HG03460 (cell line): ENCODE data around the gene CYP4Z1.
"Not testable (repeated sequence)": the region's sequence is repeated elsewhere in the genome, so short reads cannot be mapped to it uniquely, and the experiment has no call there.

ENCODE experiments used
- ATAC-seq: cut with Tn5 transposase; IDR thresholded peaks from one replicate; pipeline ENCODE4 v1.9.1; 2021; ENCODE audit not compliant: unreplicated experiment

Gene CYP4Z1

DNA sequence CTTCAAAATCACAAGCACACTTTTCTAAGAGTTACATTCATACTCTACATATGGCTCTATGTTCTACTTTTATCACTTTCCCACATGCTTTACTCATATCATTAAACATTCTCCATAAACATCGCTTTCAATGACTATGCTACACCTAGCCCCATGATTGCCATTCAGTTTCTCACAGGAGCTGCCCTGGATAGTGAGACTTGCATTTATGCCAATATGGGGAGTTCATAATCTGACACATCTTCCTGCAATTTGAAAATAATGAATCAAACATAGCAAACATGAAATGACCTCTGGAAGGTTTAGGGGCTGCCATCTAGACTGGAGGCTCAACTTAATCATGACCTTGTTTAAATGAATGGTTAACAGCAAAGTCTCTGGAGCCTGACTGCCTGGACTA lies 61.2 kb downstream of the CYP4Z1 start:
- ATAC-seq = no peak

DNA sequence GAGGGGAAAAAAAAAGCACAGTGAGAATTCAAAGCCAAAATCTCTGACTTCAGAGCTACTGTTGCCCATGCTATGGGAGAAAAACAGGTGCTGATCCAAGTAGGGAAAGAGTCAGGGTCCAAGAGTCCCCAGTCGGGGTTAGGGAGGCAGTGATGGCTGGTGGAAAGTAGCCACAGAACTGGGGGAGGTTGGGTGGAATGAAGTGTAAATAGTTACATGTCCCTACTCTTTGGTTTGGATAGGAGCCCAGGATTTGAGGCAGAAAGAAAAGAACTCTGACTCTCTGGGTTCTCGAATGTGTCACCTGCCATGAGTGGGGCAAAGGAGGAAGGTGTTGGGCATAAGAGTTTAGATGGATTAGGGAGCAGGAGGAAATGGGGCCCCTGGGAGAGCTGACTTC lies 61.8 kb downstream of the CYP4Z1 start:
- ATAC-seq = not testable (repeated sequence)

DNA sequence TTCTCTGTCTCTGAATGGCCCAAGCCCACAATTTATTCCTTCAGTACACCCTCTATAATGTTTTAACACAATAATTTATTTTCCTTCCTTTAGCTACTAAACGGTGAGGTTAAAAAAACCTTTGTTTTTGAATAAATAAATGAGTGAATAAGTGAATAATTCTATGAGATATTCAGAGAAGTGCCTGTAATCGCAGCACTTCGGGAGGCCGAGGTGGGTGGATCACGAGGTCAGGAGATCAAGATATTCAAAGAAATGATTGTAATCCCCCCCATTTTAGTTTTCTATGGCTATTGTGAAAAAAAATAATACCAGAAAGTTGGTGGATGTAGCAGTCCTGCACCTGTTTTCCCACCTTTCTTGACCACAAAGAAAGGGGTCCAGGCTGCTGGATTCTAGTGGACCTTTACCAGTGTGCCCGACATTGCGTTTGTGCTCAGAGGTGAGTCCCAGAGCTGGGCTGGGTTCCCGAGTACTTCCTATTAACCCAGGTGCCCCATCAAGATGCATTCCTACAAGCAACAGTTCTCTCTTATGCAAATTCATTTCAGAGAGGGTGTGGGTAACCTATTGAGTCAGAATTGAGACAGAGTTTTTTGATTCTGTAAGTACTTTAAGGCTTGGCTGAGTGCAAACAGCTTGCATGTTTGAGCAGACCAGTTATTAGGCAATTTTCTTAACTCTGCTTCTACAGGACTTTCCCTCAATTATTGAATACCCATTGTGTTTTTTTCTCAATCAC lies 62.6 kb downstream of the CYP4Z1 start:
- not testable (repeated sequence) for ATAC-seq

DNA sequence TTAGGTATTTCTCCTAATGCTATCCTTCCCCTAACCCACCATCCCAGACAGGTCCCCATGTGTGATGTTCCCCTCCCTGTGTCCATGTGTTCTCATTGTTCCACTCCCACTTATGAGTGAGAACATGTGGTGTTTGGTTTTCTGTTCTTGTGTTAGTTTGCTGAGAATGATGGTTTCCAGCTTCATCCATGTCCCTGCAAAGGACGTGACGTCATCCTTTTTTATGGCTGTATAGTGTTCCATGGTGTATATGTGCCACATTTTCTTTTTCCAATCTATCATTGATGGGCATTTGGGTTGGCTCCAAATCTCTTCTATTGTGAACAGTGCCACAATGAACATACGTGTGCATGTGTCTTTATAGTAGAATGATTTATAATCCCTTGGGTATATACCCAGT lies 65.6 kb downstream of the CYP4Z1 start:
- not testable (repeated sequence) for ATAC-seq

DNA sequence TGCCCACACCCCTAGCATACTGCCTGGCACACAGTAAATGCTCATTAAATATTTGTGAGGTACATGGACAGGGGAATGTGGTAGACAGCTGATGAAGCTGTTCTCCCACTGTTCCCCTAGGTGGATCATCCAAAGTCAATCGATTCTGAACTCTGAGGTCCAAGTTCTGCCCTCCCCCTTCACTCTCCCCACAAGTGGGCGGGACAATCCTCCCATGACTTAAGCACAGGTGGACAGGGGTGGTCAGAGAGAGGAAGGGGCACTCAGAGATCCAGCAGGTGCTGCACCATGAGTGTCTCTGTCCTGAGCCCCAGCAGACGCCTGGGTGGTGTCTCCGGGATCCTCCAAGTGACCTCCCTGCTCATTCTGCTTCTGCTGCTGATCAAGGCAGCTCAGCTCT lies 70.2 kb downstream of the CYP4Z1 start, which contains the start of gene CYP4A22:
TSS of gene CYP4A22 (plus strand) at position 244 of the 400 bp plus-strand sequence. CDS start at position 289, 45 bp downstream.
- ATAC-seq = no peak

DNA sequence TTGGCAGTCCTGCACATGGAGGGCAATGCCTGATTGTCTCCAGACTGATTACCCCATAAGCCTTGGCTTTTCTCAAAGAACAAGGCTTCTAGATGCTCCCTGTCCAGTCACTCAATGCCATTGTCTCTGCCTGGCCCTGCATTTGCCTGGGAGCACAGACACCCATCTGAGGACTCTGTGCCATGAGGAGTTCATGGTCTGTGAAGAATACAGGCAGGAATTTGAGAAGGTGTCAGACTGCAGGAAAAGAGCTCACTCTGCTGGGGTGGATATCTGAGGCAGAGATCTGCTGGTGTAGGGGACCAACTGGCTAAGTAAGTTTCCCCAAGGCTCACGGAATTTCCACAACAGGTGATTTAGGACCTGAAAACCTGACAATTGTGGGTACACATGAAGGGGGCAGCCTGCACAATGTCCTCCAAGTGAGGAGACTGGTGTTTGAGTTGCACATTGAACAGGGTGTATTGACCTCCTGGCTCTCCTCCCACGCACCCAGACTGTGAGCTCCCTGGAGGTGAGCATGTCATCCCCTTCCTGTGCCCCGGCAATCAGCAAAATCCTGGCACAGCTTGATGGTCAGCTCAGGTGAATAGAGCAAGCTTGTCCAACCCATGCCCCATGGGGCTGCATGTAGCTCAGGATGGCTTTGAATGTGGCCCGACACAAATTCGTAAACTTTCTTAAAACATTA lies 71.0 kb downstream of the CYP4Z1 start:
- ATAC-seq = no peak

DNA sequence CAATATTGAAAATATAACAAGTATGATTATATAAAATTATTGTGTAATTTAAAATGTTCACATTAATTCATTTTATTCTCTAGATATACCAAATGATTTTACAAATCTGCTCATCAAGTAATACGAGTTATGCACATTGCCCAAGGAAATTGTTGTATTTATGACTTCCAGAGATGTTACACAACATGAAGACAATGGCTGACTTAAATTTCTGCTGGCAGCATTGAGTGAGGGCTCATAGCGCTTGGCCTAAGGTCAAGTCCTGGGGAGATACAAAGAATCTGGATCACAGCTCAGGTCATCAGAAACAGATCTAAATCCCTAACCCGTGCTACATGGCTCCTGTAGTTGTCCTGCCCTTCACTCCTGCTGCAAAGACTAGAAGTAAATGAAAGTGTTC lies 73.3 kb downstream of the CYP4Z1 start:
- not testable (repeated sequence) for ATAC-seq

DNA sequence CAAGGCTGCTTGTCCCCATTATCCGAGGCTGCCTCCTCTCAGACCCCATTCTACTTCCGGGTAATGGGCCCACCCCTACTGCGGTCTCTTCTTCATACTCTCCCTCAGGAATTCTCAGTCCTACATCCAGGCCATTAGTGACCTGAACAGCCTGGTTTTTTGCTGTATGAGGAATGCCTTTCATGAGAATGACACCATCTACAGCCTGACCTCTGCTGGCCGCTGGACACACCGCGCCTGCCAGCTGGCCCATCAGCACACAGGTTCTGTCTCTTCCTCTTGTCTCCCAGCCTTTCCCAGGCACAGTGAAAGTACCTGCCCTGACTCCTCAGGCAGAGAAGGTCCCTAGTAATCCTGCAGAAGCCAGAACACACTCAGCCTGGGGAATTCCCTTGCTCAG lies 76.6 kb downstream of the CYP4Z1 start:
- ATAC-seq = not testable (repeated sequence)

DNA sequence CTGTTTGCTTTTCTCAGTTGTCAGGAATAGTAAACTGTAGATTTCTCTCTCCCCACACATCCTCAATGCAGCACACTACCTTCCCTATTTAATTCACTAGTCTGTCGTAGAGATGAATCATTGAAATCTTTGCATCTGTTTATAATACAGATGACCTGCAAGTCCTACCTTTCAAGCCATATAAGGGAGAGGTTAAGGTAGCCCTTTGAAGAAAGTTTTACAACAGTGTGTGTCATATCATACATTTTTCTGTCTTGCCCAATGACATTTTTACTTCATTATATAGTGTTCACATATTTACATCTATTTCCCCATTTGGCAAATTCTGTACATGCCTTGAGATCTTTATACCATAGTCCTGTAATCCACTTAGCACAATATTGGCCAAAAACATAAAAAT lies 79.5 kb downstream of the CYP4Z1 start:
- not testable (repeated sequence) for ATAC-seq

DNA sequence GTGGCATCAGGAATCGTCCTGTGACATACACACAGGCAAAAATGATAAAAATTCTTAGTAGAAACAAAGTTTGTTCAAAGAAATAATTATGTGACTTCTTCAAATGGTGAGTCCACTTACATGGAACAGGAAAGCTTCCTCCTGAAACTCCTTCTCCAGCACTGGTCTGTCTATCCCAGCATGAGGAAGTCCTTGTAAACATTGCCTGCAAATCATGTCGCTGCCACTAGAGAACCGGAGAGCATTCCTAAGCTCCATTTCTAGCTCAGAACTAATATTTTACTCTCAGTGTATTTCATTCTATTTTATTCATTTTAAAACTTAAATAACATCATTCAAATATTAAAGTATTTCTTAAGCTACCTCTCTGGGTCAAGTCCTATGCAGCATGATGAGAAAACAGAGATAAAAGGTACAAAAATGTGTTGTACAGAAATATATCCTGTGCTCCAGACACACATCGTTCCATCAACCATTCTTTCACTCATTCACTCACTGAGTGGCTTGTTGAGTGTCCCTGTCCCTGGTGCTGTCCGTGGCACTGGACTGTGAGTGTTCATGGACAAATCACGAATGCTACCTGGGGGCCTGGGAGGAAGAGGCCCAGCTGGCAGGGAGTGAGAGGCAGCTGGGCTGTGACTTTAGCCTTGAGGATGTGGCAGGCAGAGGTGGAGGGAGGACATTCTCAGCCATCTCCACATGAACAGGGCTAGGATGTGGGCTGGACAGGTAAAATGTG lies 80.2 kb downstream of the CYP4Z1 start:
- no peak for ATAC-seq

DNA sequence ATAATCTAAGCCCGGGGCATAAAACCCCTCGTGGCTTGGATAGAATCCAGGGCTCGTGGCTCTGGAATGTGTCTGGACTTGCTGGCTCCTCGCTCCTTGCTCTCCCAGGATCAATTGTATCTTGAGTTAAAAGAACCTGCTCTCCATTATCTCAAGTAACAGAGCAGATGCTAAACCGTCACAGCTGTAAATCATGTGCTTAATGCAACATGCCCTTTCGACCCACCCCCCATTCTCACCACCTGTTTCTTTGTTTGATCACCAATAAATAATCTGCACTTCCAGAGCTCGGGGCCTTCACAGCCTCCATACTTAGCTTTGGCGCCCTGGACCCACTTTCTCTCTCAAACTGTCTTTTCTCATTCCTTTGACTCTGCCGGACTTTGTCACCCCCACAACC lies 82.1 kb downstream of the CYP4Z1 start:
- ATAC-seq = not testable (repeated sequence)

DNA sequence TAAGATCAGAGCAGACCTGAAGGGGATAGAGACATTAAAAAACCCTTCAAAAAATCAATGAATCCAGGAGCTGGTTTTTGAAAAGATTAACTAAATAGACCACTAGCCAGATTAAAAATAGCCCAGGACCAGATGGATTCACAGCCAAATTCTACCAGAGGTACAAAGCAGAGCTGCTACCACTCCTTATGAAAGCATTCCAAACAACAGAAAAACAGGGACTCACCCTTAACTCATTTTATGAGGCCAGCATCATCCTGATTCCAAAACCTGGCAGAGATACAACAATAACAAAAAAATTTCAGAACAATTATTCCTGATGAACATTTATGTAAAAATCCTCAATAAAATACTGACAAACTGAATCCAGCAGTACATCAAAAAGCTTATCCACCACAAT lies 89.4 kb downstream of the CYP4Z1 start:
- ATAC-seq = not testable (repeated sequence)

DNA sequence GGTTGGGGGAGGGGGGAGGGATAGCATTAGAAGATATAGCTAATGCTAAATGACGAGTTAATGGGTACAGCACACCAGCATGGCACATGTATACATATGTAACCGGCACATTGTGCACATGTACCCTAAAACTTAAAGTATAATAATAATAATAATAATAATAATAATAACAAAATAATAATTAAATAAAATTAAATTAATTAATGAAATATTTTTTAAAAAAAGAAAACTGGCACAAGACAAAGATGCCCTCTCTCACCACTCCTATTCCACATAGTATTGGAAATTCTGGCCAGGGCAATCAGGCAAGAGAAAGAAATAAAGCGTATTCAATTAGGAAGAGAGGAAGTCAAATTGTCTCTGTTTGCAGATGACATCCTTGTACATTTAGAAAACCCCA lies 90.9 kb downstream of the CYP4Z1 start:
- ATAC-seq = not testable (repeated sequence)

DNA sequence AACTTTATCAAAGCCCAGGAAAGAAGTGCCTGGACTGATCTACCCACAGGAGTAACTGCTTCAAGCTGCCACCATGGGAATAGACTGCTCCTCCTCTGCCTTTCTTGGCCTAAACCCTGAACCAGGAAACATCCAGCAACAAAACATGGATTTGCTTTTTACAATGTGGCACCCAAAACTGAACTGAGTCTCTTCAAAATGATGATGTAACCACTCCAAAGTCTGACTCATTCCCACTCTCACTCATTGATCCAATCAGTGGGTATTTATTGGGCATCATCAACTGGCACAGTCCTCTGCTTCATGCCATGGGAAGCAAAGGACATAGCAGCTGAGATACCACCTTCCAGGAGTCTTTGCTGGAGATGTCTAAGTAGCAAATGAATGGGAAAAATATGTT lies 93.7 kb downstream of the CYP4Z1 start:
- ATAC-seq = no peak

DNA sequence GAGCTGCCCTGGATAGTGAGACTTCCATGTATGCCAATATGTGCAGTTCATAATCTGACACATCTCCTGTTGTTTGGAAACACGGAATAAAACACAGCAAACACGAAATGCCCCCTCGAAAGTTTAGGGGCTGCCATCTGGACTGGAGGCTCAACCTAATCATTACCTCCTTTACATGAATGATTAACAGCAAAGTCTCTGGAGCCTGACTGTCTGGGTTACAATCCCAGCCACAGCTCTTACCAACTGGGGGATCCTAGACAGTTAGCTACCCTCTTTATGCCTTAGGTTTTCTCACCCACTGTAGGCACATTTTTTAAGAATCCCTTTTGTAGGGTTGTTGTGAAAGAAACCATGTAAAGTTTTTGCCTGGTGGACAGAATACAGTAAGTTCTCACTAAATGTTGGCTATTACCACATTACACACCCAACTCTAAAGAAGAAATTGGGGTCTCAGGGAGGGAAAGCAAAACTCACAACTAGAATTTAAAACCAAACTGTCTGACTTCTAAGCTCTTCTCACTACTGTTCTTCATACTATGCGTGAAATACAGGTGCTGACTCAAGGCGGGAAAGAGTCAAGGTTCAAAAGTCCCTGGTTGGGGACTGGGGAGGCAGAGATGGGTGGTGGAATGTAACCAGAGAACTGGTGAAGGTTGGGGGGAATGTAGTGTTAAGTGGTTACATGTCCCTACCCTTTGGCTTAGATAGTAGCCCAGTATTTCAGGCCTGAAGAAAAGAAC lies 94.4 kb downstream of the CYP4Z1 start:
- no peak for ATAC-seq

DNA sequence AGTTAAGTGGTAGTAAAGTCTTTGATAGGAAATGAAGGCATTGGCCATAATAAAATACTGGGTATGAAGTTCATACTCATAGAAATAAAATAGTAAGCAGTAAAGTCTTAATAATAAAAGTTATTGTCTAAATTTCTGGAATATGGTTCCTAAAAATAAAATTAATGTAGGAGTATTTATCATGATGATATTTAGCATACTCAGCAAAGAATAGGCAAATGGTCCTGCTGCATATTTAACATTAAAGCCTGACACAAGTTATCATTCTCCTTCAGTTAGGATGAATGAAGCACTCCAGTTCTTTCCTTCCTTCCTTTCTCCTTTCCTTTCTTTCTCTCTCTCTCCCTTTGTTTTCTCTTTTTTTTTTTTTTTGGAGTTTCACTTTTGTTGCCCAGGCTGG lies 97.5 kb downstream of the CYP4Z1 start:
- no peak for ATAC-seq
